Colon (tissue), 2 donors: Measurements from ENCODE around the gene NVL.
"Not testable (repeated sequence)": the region's sequence is repeated elsewhere in the genome, so short reads cannot be mapped to it uniquely, and the experiment has no call there.

Experiments
- FAIRE-seq: peaks from 2 replicates; lab custom pipeline; 2012; peaks lifted over from hg19 to GRCh38; lab: Jason Lieb, UNC
- donor health status: control.
- donor health status: control.

Gene NVL

DNA sequence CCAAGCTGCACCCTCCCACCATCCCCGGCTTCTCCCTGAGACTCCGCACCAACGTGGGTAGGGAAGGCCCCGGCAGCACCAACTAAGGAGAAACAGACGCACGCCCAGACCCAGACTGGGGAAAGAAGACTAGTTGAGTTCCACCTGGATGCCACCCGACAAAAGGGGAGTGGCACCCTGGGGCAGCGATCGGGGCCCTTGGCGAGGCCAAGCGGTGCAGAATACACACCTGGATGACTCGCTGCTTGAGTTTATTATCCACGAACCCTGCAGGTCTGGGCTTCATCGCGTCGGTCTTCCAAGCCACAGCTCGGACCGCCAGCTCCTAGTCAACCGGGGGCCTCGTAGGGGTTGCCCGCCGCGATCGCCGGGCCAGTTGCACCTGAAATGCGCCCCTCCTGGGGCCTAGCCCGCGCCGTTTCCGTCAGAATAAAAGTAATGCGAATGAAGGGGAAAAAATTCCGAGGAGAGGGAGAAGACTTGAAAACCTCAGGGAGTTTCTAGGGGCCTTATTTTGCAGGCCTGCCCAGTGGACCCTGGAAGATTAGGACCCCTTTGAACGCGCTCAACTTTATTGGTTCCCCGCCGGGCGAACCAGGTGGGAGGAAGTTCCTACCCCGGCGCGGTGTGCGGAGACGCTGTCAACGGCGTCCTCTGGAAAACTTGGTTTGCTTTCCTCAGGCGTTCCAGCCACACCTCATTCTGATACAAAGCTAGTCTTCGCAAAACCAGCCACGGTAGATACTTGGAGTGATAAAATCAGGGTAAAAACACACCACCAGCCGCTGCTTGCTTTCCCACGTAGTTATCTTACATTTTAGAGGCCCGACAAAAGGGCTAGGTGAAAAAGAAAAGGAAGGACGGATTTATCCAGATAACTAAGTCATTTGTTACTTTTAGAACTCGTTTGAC is at the start of gene NVL:
Gene NVL (minus strand): TSS at position 331 of the 912 bp plus-strand sequence. CDS start 45 bp downstream, at position 286.
- no peak for FAIRE-seq

GRCh38 chr1:224378855-224379631 is 49.1 kb upstream of the NVL start:
- no peak for FAIRE-seq

- no peak for FAIRE-seq
These were observed 47.7 kb upstream of the NVL start for GRCh38 chr1:224377676-224378006.

GRCh38 chr1:224375059-224375458 is 45.1 kb upstream of the NVL start:
- FAIRE-seq, result no peak

GRCh38 chr1:224373008-224373590 is 43.1 kb upstream of the NVL start:
- no peak for FAIRE-seq

DNA sequence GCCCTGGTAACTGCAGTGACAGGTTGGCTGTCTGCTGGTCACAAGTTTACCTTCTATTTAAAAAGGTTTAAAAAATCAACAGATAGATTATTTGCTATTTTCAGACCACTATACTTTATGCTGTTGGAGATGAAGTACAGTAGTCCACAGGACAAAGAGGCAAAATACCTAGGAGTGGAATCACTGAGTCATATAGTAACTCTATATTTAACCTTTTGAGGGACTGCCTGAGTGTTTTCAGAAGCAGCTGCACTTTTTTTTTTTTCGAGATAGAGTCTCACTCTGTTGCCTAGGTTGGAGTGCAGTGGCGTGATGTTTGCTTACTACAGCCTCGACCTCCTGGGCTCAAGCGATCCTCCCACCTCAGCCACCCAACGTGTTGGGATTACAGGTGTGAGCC is 38.4 kb upstream of the NVL start:
- FAIRE-seq, result no peak

- no peak for FAIRE-seq
These were observed 29.2 kb upstream of the NVL start for GRCh38 chr1:224359207-224359606.

- FAIRE-seq, result no peak
These were observed 28.3 kb upstream of the NVL start for GRCh38 chr1:224358237-224358636.

DNA sequence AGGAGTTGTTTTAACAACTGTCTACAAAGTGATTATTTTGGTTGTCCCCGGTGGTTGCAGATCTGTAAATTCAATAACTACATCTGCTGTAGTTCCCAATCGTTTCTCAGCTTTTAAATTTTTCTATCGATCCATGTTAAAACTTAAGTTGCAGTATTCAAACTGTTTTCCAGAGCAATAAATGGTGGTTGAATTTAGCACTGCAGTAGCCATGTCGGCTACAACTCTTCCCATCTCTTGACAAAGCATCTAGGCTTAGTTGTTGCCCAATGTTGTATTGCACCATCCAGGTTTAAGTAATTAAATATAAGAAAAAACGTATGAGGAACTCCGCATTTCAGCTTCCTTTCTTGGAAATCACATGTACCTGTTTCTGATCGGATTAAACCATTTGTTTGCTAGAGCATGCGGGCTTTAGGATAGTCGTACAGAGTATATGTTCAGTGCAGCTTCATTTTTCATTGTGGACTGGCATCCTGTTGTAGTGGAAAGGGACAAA is 27.7 kb upstream of the NVL start:
- FAIRE-seq, result no peak

GRCh38 chr1:224356685-224357625 is 27.0 kb upstream of the NVL start, which contains the start of gene CNIH4:
Gene CNIH4, plus strand, starts transcription at chr1:224356879. Its CDS starts 46 bp downstream, at chr1:224356925.
- no peak for FAIRE-seq

GRCh38 chr1:224353975-224354925 is 24.3 kb upstream of the NVL start:
- no peak for FAIRE-seq

DNA sequence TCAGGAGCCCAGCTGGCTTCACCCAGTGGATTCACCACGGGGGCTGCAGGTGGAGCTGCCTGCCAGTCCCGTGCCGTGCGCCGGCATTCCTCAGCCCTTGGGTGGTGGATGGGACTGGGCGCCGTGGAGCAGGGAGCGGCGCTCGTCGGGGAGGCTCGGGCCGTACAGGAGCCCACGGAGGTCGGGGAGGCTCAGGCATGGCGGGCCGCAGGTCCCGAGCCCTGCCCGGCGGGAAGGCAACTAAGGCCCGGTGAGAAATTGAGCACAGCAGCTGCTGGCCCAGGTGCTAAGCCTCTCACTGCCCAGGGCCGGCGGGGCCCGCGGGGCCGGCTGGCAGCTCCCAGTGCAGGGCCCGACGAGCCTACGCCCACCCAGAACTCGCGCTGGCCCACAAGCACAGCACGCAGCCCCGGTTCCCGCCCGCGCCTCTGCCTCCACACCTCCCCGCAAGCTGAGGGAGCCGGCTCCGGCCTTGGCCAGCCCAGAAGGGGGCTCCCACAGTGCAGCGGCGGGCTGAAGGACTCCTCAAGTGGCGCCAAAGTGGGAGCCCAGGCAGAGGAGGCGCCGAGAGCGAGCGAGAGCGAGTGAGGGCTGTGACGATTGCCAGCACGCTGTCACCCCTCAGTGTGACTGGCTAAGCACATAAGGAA is 22.6 kb upstream of the NVL start:
- FAIRE-seq, result not testable (repeated sequence)

DNA sequence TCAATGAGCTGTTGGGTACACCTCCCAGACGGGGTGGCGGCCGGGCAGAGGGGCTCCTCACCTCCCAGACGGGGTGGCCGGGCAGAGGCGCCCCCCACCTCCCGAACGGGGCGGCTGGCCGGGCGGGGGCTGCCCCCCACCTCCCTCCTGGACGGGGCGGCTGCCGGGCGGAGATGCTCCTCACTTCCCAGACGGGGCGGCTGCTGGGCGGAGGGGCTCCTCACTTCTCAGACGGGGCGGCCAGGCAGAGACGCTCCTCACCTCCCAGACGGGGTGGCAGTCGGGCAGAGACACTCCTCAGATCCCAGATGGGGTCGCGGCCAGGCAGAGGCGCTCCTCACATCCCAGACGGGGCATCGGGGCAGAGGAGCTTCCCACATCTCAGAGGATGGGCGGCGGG is 19.7 kb upstream of the NVL start:
- not testable (repeated sequence) for FAIRE-seq

DNA sequence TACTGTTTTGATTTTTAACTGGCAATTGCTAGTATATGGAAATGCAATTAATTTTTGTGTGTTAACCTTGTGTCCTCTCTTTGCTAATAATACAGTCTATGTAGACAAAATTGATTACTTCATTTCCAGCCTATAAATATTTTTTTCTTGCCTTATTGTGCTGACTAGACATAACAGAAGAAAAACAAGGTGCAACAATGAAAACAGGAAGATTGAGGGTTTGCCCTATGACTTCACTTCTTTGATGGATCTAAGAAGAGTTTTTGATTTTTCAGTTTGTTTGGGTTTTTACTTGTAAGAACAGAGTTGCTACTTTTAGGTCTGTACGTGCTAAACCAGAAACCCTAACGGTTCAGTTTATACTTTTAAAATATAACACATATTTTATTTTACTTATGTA is 18.2 kb upstream of the NVL start:
- FAIRE-seq, result no peak

- FAIRE-seq, result no peak
These were observed 13.7 kb upstream of the NVL start for GRCh38 chr1:224343679-224344078.

GRCh38 chr1:224340453-224341384 is 10.7 kb upstream of the NVL start:
- FAIRE-seq, result not testable (repeated sequence)

DNA sequence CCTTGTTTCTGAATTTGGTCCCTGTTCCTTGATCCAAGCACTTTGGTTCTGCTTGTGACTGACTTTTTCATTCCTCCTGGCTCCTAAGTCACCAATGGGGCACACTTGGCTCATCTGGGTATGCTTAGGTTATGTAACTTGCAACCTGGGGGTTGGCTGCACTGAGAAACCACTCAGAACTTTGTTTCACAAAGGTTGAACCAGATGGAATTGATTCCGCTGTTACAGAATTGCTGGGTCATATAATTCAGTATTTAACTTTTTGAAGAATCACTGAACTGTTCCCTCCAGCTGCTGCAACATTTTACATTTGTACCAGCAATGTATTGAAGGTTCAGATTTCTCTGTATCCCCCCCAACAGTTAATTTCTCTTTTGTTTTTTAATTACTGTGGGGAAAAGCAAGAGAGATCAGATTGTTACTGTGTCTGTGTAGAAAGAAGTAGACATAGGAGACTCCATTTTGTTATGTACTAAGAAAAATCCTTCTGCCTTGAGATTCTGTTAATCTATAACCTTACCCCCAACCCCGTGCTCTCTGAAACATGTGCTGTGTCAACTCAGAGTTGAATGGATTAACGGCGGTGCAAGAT is 9.6 kb upstream of the NVL start:
- FAIRE-seq, result no peak

DNA sequence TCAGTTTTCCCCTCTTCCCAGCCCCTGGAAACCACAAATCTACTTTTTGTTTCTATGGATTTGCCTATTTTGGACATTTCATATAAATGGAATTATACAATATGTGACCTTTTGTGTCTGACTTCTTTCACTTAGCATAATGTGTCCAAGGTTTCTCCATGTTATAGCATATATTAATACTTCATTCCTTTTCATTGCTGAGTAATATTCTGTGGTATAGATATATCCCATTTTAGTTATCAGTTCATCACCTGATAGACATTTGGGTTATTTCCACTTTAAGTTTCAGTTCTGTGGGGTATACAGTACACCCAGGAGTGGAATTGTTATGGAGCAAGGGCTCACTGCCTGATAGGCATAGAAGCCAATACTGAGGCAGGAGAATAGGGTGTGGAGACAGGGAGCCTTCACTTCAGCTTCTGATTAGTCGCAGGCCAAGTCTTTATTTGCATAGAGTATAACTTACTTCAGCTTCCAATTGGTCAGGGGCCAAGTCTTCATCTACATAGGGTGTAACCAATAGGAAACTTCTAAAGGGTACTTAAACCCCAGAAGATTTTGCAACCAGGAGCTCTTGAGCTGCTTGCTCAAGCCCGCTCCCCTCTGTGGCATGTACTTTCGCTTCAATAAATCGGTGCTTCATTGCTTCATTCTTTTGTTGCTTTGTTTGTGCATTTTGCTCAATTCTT is 8.3 kb upstream of the NVL start:
- no peak for FAIRE-seq
